Activated CD4-positive, alpha-beta T cell treated with anti-CD3 and anti-CD28 coated beads for 48 hours (primary cell): ENCODE results near the gene DMAP1.
"Not testable (repeated sequence)": the region's sequence is repeated elsewhere in the genome, so short reads cannot be mapped to it uniquely, and the experiment has no call there.

Source experiments
- DNase-seq: peaks from one replicate; pipeline ENCODE4 v3.0.0-alpha.2; 2020

The DMAP1 gene

GRCh38 chr1:44213222-44214112 is at the start of gene DMAP1:
DMAP1 (plus strand) TSS chr1:44213471; CDS start chr1:44213754, 283 bp downstream.
- DNase-seq, result peak; percentile 89

GRCh38 chr1:44168520-44169098 is 44.7 kb upstream of the DMAP1 start:
- DNase-seq, result no peak

- no peak for DNase-seq
Observed at GRCh38 chr1:44170281-44170823, 42.9 kb upstream of the DMAP1 start.

- DNase-seq, result no peak
Observed at GRCh38 chr1:44174630-44175029, 38.6 kb upstream of the DMAP1 start.

GRCh38 chr1:44200336-44200735 is 12.9 kb upstream of the DMAP1 start:
- no peak for DNase-seq

- DNase-seq, result not testable (repeated sequence)
Observed at GRCh38 chr1:44206545-44206944, 6.7 kb upstream of the DMAP1 start.

- no peak for DNase-seq
Observed at GRCh38 chr1:44208226-44208625, 5.0 kb upstream of the DMAP1 start.

GRCh38 chr1:44210595-44210994 is 2.7 kb upstream of the DMAP1 start:
- no peak for DNase-seq

GRCh38 chr1:44212355-44213221 is 683 bp upstream of the DMAP1 start:
- DNase-seq, result peak; percentile 56

GRCh38 chr1:44217809-44218410 is 4.6 kb downstream of the DMAP1 start:
- peak; percentile 85 for DNase-seq

GRCh38 chr1:44218503-44219300 is 5.4 kb downstream of the DMAP1 start:
- DNase-seq, result no peak

GRCh38 chr1:44219301-44219626 is 6.0 kb downstream of the DMAP1 start:
- no peak for DNase-seq

- no peak for DNase-seq
Observed at GRCh38 chr1:44220001-44220751, 6.9 kb downstream of the DMAP1 start.

- no peak for DNase-seq
Observed at GRCh38 chr1:44220755-44221154, 7.5 kb downstream of the DMAP1 start.

- no peak for DNase-seq
Observed at GRCh38 chr1:44221769-44222168, 8.5 kb downstream of the DMAP1 start.

GRCh38 chr1:44222397-44223186 is 9.3 kb downstream of the DMAP1 start:
- no peak for DNase-seq

- DNase-seq, result no peak
Observed at GRCh38 chr1:44223187-44223610, 9.9 kb downstream of the DMAP1 start.

- no peak for DNase-seq
Observed at GRCh38 chr1:44225761-44226160, 12.5 kb downstream of the DMAP1 start.

- DNase-seq, result no peak
Observed at GRCh38 chr1:44227211-44227610, 13.9 kb downstream of the DMAP1 start.

- DNase-seq, result no peak
Observed at GRCh38 chr1:44228218-44228617, 14.9 kb downstream of the DMAP1 start.
